HG03439 (cell line): ENCODE results near the gene DDR2.

Source experiments
- ATAC-seq: cut with Tn5 transposase; IDR thresholded peaks from one replicate; pipeline ENCODE4 v1.9.1; 2021; ENCODE audit warnings: mild to moderate bottlenecking, moderate library complexity; ENCODE audit not compliant: unreplicated experiment

DDR2 gene

DNA sequence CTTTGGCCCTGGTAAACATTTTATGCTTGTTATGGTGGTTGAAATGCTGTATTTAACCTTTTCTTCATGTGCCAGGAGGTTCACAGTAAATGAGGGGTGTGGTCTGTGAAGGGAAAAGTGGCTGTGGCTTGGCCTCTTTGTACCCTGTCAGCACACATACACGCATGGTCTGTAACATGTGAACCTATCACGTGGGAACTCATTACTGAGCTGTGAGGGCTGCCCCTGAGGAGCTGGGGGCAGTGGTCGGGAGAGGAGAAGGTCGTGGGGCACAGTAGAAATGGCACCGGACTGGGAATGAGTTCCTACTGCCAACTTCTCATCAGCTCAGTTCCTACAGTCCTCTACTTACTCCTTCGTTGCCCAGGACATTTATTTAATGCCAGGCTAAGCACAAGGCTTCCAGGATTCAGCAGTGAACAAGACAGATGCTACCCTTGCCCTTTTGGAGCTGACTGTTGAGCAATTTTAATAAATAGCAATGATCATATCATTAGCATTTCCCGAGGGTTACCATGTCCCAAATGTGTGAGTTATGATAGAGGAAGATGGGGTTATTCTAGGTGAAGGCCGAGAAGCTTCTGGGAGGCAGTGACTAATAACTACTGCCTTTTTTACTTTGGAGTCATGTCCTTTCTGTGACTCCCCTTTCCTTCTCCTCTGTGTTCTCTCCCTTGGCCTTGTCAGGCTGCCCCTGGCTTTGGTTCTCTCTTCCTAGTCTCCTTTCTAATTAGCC lies 38.8 kb downstream of the DDR2 start:
- no peak for ATAC-seq

DNA sequence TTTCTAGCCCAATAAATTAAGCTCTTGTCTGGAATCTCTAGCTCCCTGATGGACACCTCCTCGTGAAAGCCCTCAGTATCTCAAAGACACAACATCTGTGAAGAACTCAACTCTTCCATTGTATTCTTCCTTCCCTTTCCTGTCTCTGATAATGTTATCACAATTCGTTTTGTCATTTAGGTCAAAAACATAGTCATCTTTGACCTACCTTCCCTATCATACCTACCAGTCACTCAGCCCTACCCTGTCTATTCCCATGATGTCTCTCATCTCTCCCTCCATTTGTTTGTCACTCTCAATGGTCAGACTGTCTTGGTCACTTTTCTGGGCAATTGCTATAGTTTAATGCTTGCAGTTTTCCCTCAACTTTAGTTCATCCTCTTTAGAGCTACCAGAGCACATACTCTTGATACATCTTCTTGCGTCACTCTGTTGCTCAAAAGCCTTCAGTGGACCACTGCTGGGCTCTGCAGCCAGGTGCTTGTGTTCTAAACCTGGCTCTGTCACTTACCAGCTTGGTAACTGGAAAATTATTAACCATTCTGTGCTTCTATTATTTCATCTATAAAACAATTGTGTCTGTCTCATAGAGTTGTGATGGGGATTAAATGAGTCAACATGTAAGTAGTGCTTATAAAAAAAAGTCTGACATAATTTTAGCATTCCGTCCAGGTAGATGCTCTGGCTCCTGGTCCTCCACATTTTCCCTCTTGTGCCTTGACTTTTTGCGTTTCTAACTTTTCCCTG lies 39.6 kb downstream of the DDR2 start:
- no peak for ATAC-seq

DNA sequence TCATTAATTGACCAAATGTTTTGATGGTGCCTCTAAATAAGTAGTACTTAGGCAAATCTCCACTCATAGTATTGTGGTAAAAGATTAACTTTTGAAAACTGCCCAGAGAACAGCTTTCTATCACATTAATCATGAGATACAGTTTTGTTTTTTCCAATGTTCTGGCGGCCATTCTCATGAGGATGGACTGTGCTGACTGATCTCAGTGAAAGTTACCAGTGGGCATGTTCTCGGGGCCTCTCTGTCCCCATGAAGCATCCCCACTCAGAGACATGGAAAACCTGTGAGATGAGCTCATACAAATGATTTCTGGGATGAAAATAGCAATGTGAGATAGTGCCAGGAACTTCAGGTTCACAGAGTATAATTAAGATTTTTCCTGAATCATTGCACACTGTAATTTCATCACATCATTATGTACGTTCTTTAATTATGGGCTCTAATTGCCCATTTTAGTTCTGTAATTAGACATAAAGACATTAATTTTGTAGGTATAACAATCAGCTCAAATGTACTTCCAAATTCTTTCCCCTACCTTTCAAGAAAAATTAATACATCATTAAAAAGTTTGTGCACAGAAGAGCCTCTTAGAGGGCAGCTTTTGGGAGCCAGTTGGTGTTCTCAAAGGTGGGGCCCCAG lies 40.5 kb downstream of the DDR2 start:
- no peak for ATAC-seq

GRCh38 chr1:162674034-162674608 lies 41.9 kb downstream of the DDR2 start:
- no peak for ATAC-seq

DNA sequence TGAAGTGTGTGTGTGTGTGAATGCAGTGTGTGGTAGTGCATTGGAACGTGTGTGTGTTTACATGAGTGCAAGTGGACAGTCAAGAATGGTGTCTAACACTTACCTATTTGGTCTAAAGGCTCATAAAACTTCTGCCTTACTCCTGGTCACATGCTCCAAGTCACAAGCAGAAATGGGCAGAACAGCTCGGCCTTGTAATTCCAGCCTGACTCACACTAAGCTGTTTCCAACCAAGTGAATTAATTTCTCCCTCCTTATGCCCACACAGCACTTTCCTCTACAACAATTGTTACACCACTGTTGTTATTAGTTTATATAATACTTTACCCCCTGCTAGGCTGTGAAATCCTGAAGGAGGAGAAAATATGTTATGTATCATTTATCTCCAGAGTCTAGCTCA lies 43.8 kb downstream of the DDR2 start:
- ATAC-seq, result no peak

GRCh38 chr1:162676750-162677149 lies 44.5 kb downstream of the DDR2 start:
- ATAC-seq, result no peak

GRCh38 chr1:162677607-162678371 lies 45.5 kb downstream of the DDR2 start:
- no peak for ATAC-seq

DNA sequence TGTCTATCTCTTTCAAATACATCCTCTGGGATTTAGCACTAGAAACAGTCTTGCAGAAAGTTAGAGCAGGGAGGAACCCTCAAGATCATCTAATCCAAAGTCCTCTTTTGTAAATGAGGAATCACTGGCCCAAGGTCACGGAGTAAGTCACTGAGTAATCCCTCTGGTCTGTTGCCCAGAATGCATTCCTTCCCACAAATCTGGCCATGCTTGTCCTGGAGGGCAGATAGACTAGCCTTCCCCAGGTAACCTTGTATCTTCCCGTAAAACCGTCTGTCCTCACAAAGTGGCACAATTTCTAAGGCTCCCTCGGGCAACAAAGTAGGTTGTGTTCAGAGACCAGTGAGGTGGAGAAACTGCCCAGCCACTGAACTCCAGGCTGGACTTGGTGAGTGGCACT lies 46.2 kb downstream of the DDR2 start:
- no peak for ATAC-seq

DNA sequence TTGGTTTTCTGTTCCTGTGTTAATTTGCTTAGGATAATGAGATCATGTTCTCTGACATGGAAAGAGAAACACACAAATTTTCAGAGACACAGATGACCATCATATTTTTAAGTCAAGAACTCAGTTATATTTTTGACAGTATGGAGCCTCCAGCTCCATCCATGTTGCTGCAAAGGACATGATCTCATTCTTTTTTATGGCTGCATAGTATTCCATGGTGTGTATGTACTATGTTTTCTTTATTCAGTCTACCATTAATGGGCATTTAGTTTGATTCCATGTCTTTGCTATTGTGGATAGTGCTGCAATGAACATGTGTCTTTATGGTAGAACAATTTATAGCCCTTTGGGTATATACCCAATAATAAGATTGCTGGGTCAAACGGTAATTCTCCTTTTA lies 47.0 kb downstream of the DDR2 start:
- ATAC-seq, result no peak

DNA sequence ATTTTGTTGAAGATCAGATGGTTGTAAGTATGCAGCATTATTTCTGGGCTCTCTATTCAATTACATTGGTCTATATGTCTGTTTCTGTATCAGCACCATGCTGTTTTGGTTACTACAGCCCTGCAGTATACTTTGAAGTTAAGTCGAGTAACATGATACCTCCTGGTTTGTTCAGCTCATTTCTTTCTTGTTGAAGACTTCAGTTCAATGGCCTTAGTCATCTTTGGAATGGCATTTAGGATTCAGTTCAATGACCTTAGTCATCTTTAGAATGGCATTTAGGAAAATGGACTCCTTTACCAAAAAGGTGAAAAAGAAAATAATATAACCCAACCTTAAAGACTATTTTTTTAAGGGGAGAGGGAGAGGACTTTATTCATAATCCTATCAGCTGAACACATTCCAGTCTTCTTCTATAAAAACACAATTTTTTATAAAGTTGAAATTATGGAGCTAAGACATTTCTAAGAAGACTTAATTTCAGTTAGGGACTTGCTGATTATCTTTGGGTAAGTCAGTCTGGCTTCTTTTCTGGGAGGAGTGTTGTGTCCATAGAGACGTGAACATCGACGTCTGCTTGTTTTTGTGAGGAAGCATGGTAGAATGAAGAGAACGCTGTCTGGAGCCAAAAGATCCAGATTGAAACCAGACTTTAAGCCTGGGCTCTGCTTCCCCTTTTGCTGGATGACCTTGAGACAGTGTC lies 48.3 kb downstream of the DDR2 start:
- ATAC-seq, result no peak

GRCh38 chr1:162681122-162681436 lies 48.8 kb downstream of the DDR2 start:
- no peak for ATAC-seq

DNA sequence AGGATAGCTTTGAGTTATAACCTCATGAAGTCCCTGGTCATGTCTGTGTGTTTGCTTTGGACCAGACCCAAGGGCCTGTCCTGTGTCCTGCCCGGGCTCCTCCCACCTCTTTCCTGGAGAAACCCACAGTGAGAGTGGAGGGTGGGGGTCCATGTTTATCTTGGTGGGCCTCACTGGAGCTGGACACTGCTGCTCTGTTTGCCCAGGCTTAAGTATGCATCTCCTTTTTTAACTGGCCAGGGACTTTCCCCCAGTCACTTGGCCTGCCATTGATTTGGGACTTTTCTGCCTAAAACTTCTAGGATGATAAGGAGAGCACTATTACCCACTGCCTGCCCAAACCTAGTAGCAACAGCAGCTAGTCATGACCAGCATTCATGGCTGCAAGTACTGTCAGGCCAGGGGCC lies 49.8 kb downstream of the DDR2 start:
- ATAC-seq, result no peak

- no peak for ATAC-seq
Observed at GRCh38 chr1:162687870-162688269, 55.6 kb downstream of the DDR2 start.

GRCh38 chr1:162688521-162688920 lies 56.3 kb downstream of the DDR2 start:
- no peak for ATAC-seq

- no peak for ATAC-seq
Observed at GRCh38 chr1:162688931-162689330, 56.7 kb downstream of the DDR2 start.

GRCh38 chr1:162689745-162690671 lies 57.7 kb downstream of the DDR2 start:
- no peak for ATAC-seq

DNA sequence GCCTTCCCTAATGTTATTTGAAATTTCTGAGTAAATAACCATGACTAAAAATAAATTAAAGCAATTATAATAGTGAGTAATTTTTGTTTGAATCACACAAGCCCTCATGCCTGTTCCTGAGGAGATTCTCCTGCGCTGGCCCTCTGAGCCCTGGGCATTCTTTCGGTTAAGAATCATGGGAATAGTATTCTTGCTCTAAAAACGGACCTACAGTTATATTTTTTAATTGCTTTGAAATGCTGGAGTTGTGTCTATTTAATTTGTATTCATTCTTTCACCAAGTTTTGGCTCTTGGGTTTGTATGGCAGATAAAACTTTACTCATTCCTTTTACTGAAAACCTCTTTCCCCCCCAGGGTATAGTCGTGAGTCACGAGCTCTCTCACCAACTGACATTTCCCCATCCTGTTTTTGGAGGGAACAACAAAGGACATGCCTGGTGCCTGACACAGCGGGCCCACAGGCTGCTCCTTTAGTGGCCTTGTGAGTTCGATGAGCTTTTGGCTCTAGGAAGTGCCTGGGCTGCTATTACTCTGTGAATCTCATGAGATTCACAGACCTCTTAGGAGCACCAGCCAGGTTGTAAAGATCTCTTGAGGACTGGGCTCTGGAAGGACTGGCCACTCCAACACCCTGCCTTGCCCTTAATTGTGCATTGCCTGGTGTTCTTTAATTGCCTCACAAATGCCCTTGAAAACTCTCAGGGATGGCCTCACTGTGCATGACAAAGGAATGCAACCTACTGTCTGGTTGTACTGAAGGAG lies 58.6 kb downstream of the DDR2 start:
- ATAC-seq, result no peak

- ATAC-seq, result no peak
Observed at GRCh38 chr1:162691999-162692575, 59.8 kb downstream of the DDR2 start.
